Measurements from ENCODE around the gene MEF2D.

MEF2D gene

GRCh38 chr1:156422602-156423091 lies 77.9 kb downstream of the MEF2D start:
- H3K27ac Mint-ChIP-seq = no peak overlapping the region
- DNase-seq (no peak), ATAC-seq (replicated peaks) (no peak)
- H3K4me3 Mint-ChIP-seq = peak overlapping the region in 1 of 2 donors; percentile 99
- H3K27me3 Mint-ChIP-seq = peaks cover 44 to 68% of the 10 kb centered on the region in 2 donors
- peaks cover 11% of the 10 kb centered on the region for H3K36me3 Mint-ChIP-seq (ENCODE audit: insufficient read depth)
- peaks cover 15 to 26% of the 10 kb centered on the region in 2 donors for H3K4me1 Mint-ChIP-seq (ENCODE audit: low read depth in 2 of 2)
- H3K9me3 Mint-ChIP-seq = no peaks in the 10 kb centered on the region

DNA sequence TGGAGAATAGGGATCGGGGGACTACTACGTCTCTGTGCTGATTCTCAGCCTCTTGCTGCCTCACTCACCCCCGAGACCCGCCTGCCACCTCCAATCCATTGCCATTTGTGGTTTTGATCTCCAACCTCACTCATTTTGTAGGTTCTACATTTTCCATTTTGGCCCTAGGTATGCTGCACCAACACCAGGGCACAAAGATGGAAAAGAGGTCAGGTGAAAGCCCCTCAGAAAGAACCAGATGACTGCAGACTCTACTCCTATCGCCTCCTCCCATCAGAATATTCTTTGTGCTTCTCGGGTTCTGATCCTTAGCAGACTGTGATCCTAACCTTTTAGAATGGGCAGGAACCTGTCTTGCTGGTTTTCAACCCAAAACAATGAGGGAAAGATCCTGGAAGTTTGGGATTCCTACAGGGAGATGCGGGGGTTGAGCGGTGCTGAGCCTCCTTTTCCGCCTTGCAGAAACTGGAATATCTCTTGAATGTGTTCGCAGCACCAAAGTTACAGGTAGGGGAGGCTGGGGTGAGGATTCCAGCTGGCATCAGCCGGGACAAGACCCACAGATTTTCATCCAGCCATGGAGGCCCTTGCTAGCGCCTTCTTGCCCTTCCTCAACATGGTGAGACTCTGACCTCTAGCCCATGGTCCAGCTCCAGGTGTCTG lies 78.5 kb downstream of the MEF2D start:
- ATAC-seq (replicated peaks) (no peak), DNase-seq (no peak)
- Mint-ChIP-seq H3K4me1 (ENCODE audit: low read depth in 2 of 2) (peaks cover 15 to 26% of the 10 kb centered on the region in 2 donors), H3K27ac (no peak overlapping the region), H3K36me3 (ENCODE audit: insufficient read depth) (peaks cover 11% of the 10 kb centered on the region), H3K4me3 (peak overlapping the region; percentile 99), H3K27me3 (peaks cover 38 to 62% of the 10 kb centered on the region in 2 donors), H3K9me3 (no peaks in the 10 kb centered on the region)

GRCh38 chr1:156421062-156421938 lies 79.3 kb downstream of the MEF2D start:
- Mint-ChIP-seq H3K27me3 (peaks cover 30 to 55% of the 10 kb centered on the region in 2 donors), H3K4me3 (peak overlapping the region; percentile 99), H3K4me1 (ENCODE audit: low read depth in 2 of 2) (peaks cover 15 to 26% of the 10 kb centered on the region in 2 donors), H3K27ac (peak overlapping the region; percentile 93 to 97), H3K36me3 (ENCODE audit: insufficient read depth) (peaks cover 11% of the 10 kb centered on the region), H3K9me3 (no peaks in the 10 kb centered on the region)
- peak; percentile 78 for ATAC-seq (replicated peaks)
- peak; percentile 53 to 59 (median 59) for DNase-seq

DNA sequence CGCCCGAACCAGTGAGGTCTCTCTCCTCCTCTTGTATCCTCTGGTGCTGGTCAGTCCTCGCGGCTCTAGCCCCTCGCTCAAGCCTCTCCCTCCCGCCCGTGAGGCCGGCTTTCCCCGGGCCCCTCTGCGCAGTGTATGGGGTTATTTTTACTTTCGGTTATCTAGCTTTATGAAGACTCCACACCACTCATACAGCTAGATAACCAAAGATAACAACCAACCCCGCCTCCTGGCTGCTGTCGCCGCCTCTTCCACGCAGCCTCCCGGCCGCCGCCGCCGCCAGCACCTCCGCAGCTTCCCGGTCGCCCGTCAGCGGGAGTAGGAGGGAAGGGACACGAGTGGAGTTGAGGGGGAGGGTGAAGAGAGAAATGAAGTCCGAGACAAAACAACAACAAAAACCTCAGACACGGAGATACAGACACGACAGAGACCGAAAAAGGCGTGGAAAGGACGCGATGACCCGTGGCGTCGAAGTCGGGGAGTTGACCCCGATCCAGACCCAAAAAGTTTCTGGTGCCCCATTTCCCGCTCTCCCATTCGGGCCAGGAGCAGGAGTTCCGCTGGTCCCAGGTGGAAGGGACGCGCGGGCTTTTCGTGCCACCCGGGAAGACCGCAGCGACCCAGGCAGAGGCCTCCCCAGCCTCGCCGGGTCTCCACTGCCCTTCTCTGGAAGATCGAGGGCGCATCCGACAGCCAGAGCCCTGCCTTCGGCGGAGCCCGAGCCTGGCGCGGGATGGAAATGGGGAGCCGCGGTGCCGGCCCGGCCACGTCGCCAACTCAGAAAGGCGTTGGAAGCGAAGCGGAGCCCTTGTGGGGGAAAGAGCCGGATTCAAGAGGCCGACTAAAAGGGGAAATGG lies 80.1 kb downstream of the MEF2D start:
- Mint-ChIP-seq H3K27ac (peak overlapping the region; percentile 93 to 97), H3K4me3 (peak overlapping the region; percentile 99), H3K9me3 (no peaks in the 10 kb centered on the region), H3K4me1 (ENCODE audit: low read depth in 2 of 2) (peaks cover 15 to 26% of the 10 kb centered on the region in 2 donors), H3K27me3 (peaks cover 26 to 51% of the 10 kb centered on the region in 2 donors), H3K36me3 (ENCODE audit: insufficient read depth) (peaks cover 11% of the 10 kb centered on the region)
- ATAC-seq (replicated peaks) (peak; percentile 78), DNase-seq (peak; percentile 25 to 42 (median 38))

- H3K36me3 Mint-ChIP-seq (ENCODE audit: insufficient read depth) = peaks cover 11% of the 10 kb centered on the region
- no peaks in the 10 kb centered on the region for H3K9me3 Mint-ChIP-seq
- peak; percentile 47 for ATAC-seq (replicated peaks)
- peak overlapping the region; percentile 99 for H3K4me3 Mint-ChIP-seq
- DNase-seq = peak; percentile 41 to 50 (median 41)
- peaks cover 15 to 26% of the 10 kb centered on the region in 2 donors for H3K4me1 Mint-ChIP-seq (ENCODE audit: low read depth in 2 of 2)
- peak overlapping the region; percentile 93 to 97 for H3K27ac Mint-ChIP-seq
- peaks cover 26 to 49% of the 10 kb centered on the region in 2 donors for H3K27me3 Mint-ChIP-seq
Measured at GRCh38 chr1:156419854-156420204, 80.7 kb downstream of the MEF2D start.

- Mint-ChIP-seq H3K4me3 (peak overlapping the region; percentile 13 to 99), H3K4me1 (ENCODE audit: low read depth in 2 of 2) (peaks cover 15 to 27% of the 10 kb centered on the region in 2 donors), H3K27ac (no peak overlapping the region), H3K9me3 (no peaks in the 10 kb centered on the region), H3K36me3 (ENCODE audit: insufficient read depth) (peaks cover 11% of the 10 kb centered on the region), H3K27me3 (peaks cover 29 to 46% of the 10 kb centered on the region in 2 donors)
- DNase-seq = no peak
- ATAC-seq (replicated peaks) = no peak
Measured at GRCh38 chr1:156418416-156419070, 82.0 kb downstream of the MEF2D start.

DNA sequence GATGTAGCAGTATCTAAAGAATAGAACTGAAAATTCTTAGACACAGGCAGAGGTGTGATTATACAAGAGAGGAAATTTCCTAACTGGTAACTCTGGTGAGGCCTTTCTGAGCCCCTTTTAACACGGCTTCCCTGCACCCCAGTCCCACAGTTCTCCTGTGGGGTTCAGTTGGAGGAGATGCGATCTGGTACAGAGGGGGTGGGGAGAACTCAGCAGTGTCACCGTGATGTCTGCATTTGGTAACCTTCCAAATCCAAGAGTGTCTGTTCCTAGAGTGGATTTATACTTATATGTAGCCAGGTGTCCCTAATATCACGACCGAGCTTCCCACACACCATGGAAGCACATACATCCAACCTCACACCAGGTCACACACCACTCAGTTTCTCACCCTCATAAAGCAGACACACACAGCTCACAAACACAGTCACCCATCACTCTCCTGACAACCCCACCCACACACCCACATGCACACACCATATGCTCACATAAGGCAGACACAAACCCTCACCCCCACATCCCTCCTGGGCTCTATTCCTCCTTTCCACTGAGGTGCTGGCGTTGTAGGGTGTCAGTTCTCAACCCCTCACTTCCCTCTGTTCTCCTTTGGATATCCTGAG lies 83.1 kb downstream of the MEF2D start:
- no peak for ATAC-seq (replicated peaks)
- no peaks in the 10 kb centered on the region for H3K9me3 Mint-ChIP-seq
- H3K36me3 Mint-ChIP-seq (ENCODE audit: insufficient read depth) = peaks cover 11% of the 10 kb centered on the region
- H3K4me3 Mint-ChIP-seq = no peak overlapping the region
- peaks cover 28 to 37% of the 10 kb centered on the region in 2 donors for H3K27me3 Mint-ChIP-seq
- DNase-seq = no peak
- no peak overlapping the region for H3K27ac Mint-ChIP-seq
- peaks cover 15 to 26% of the 10 kb centered on the region in 2 donors for H3K4me1 Mint-ChIP-seq (ENCODE audit: low read depth in 2 of 2)

DNA sequence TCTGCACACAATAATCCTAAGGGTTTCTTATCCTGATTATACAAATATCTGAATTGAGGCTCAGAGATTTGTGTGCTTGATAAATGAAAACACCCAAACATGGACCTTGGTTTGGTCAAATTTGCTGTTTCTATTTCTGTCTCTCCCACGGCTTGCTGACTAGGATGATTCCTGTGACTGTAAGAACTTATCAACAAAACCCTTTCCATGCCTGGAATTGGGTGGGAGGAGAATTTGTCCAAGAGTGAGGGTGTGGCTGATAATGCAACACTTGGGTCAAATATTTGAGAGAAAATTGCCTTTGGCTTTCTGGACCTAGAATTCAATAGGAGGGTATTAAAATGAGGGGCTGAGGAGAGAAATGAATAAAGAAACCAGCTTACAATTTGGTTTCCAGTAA lies 83.6 kb downstream of the MEF2D start:
- Mint-ChIP-seq H3K27ac (no peak overlapping the region), H3K36me3 (ENCODE audit: insufficient read depth) (peaks cover 11% of the 10 kb centered on the region), H3K4me3 (no peak overlapping the region), H3K4me1 (ENCODE audit: low read depth in 2 of 2) (peaks cover 15 to 26% of the 10 kb centered on the region in 2 donors), H3K27me3 (peaks cover 29 to 33% of the 10 kb centered on the region in 2 donors), H3K9me3 (no peaks in the 10 kb centered on the region)
- ATAC-seq (replicated peaks) (no peak), DNase-seq (no peak)

DNA sequence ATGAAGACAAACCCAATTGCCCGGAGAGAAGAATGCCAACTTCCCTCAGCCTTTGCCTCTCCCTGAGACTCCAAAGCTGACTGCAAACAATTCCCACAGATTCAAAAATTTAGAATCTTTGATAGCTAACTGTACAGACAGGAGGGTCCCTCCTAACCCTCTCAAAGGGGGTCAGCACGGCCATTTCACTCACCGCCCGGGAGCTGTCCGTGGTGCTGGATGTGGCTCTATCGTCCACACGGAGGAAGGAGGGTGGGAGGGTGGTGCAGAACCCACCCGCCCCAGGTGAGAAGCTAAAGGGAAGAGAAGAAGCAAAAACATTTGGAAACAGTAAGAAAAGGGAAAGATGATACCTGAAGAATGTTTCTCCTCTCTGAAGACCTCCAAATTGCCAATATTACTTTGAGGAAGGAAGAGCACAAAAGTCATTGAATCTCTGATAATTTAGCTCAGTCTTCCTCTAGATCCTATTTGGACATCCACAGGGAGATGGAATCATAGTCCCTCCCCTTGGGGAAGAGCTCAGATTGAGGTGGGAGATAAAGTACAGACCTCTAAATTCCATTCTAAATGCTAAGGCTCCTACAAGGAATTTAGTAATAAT lies 86.0 kb downstream of the MEF2D start:
- Mint-ChIP-seq H3K9me3 (no peaks in the 10 kb centered on the region), H3K4me3 (no peak overlapping the region), H3K36me3 (ENCODE audit: insufficient read depth) (peaks cover 3% of the 10 kb centered on the region), H3K27ac (no peak overlapping the region), H3K4me1 (ENCODE audit: low read depth in 2 of 2) (peaks cover 1 to 9% of the 10 kb centered on the region in 2 donors), H3K27me3 (peaks cover 24 to 30% of the 10 kb centered on the region in 2 donors)
- no peak for DNase-seq
- ATAC-seq (replicated peaks) = no peak

Data from effector memory CD8-positive, alpha-beta T cell (primary cell).